HG03342 (cell line): ENCODE data around the gene FAM151A.

Experiments used
- ATAC-seq: cut with Tn5 transposase; IDR thresholded peaks from one replicate; pipeline ENCODE4 v1.9.1; 2021; ENCODE audit warnings: mild to moderate bottlenecking, moderate library complexity; ENCODE audit not compliant: unreplicated experiment

The FAM151A gene

GRCh38 chr1:54581621-54582035, 41.7 kb downstream of the FAM151A start:
- ATAC-seq, result no peak

- ATAC-seq, result no peak
Measured at GRCh38 chr1:54580856-54581550, 42.3 kb downstream of the FAM151A start.

GRCh38 chr1:54579337-54579781, 44.0 kb downstream of the FAM151A start:
- ATAC-seq, result no peak

GRCh38 chr1:54577612-54578011, 45.7 kb downstream of the FAM151A start:
- ATAC-seq, result no peak

GRCh38 chr1:54575605-54576290, 47.6 kb downstream of the FAM151A start:
- no peak for ATAC-seq

- no peak for ATAC-seq
Measured at GRCh38 chr1:54575161-54575560, 48.2 kb downstream of the FAM151A start.

GRCh38 chr1:54574158-54574778, 49.1 kb downstream of the FAM151A start:
- no peak for ATAC-seq

GRCh38 chr1:54572542-54572850, 50.8 kb downstream of the FAM151A start:
- ATAC-seq, result no peak

GRCh38 chr1:54571803-54572541, 51.4 kb downstream of the FAM151A start:
- ATAC-seq, result no peak

GRCh38 chr1:54571326-54571725, 52.0 kb downstream of the FAM151A start:
- no peak for ATAC-seq

- no peak for ATAC-seq
Measured at GRCh38 chr1:54570161-54570560, 53.2 kb downstream of the FAM151A start.

GRCh38 chr1:54569339-54569738, 54.0 kb downstream of the FAM151A start:
- ATAC-seq, result no peak

GRCh38 chr1:54567961-54568360, 55.4 kb downstream of the FAM151A start:
- ATAC-seq, result no peak

- no peak for ATAC-seq
Measured at GRCh38 chr1:54566438-54567141, 56.7 kb downstream of the FAM151A start.

GRCh38 chr1:54565113-54565501, 58.2 kb downstream of the FAM151A start:
- no peak for ATAC-seq

- no peak for ATAC-seq
Measured at GRCh38 chr1:54564312-54565112, 58.8 kb downstream of the FAM151A start.

GRCh38 chr1:54559771-54560231, 63.5 kb downstream of the FAM151A start:
- ATAC-seq, result no peak
